ENCODE measurements around the gene PRSS58.

The PRSS58 gene

GRCh38 chr7:142300689-142301088, 42.8 kb upstream of the PRSS58 start:
- no peaks in the 10 kb centered on the region for H3K36me3 ChIP-seq
- no peak overlapping the region for H3K27ac ChIP-seq
- H3K27me3 ChIP-seq = no peaks in the 10 kb centered on the region
- TF ChIP-seq CTCF (IDR thresholded peaks at IDR 0.05) = no peak
- no peak overlapping the region for H3K4me3 ChIP-seq
- no peak for DNase-seq
- no peaks in the 10 kb centered on the region for H3K9me3 ChIP-seq
- intact Hi-C loops (cut with DNase I; ENCODE audit: low total_unique reads) = no loop called here
- H3K4me1 ChIP-seq = no peaks in the 10 kb centered on the region

GRCh38 chr7:142299237-142299781, 41.5 kb upstream of the PRSS58 start:
- no peaks in the 10 kb centered on the region for H3K9me3 ChIP-seq
- no peak overlapping the region for H3K27ac ChIP-seq
- no peak for TF ChIP-seq CTCF (IDR thresholded peaks at IDR 0.05)
- no peak for DNase-seq
- no peaks in the 10 kb centered on the region for H3K27me3 ChIP-seq
- no peak overlapping the region for H3K4me3 ChIP-seq
- no peaks in the 10 kb centered on the region for H3K36me3 ChIP-seq
- intact Hi-C loops (cut with DNase I; ENCODE audit: low total_unique reads) = no loop called here
- H3K4me1 ChIP-seq = no peaks in the 10 kb centered on the region

GRCh38 chr7:142298627-142299026, 40.8 kb upstream of the PRSS58 start:
- Histone ChIP-seq H3K4me1 (no peaks in the 10 kb centered on the region), H3K27ac (no peak overlapping the region), H3K4me3 (no peak overlapping the region), H3K27me3 (no peaks in the 10 kb centered on the region), H3K36me3 (no peaks in the 10 kb centered on the region), H3K9me3 (no peaks in the 10 kb centered on the region)
- intact Hi-C loops (cut with DNase I; ENCODE audit: low total_unique reads) = no loop called here
- TF ChIP-seq CTCF (IDR thresholded peaks at IDR 0.05) = no peak
- no peak for DNase-seq

GRCh38 chr7:142298009-142298408, 40.2 kb upstream of the PRSS58 start:
- no peaks in the 10 kb centered on the region for H3K9me3 ChIP-seq
- H3K36me3 ChIP-seq = no peaks in the 10 kb centered on the region
- TF ChIP-seq CTCF (IDR thresholded peaks at IDR 0.05) = no peak
- no peak overlapping the region for H3K4me3 ChIP-seq
- DNase-seq = no peak
- no peaks in the 10 kb centered on the region for H3K27me3 ChIP-seq
- intact Hi-C loops (cut with DNase I; ENCODE audit: low total_unique reads) = no loop called here
- H3K4me1 ChIP-seq = no peaks in the 10 kb centered on the region
- no peak overlapping the region for H3K27ac ChIP-seq

- Histone ChIP-seq H3K27me3 (no peaks in the 10 kb centered on the region), H3K4me1 (no peaks in the 10 kb centered on the region), H3K27ac (no peak overlapping the region), H3K36me3 (no peaks in the 10 kb centered on the region), H3K9me3 (peaks cover 0 to 6% (median 0%) of the 10 kb centered on the region in 3 donors), H3K4me3 (no peak overlapping the region)
- DNase-seq = no peak
- intact Hi-C loops (cut with DNase I; ENCODE audit: low total_unique reads) = no loop called here
- no peak for TF ChIP-seq CTCF (IDR thresholded peaks at IDR 0.05)
Observed at GRCh38 chr7:142280263-142280662, 22.4 kb upstream of the PRSS58 start.

- no peak overlapping the region for H3K27ac ChIP-seq
- intact Hi-C loops (cut with DNase I; ENCODE audit: low total_unique reads) = no loop called here
- no peaks in the 10 kb centered on the region for H3K36me3 ChIP-seq
- TF ChIP-seq CTCF (IDR thresholded peaks at IDR 0.05) = no peak
- H3K4me1 ChIP-seq = no peaks in the 10 kb centered on the region
- peaks cover 0 to 10% (median 0%) of the 10 kb centered on the region in 3 donors for H3K9me3 ChIP-seq
- H3K27me3 ChIP-seq = no peaks in the 10 kb centered on the region
- DNase-seq = no peak
- no peak overlapping the region for H3K4me3 ChIP-seq
Observed at GRCh38 chr7:142279601-142280000, 21.7 kb upstream of the PRSS58 start.

Measured in tibial artery (tissue), 4 donors.